Muscle of leg (tissue), 11 donors: ENCODE measurements around the gene AP2S1. TPM values are rescaled to one million over a fixed set of nuclear protein-coding genes. Genes with fewer than 3 reads are reported as not detected.
"Not testable (repeated sequence)": the region's sequence is repeated elsewhere in the genome, so short reads cannot be mapped to it uniquely, and the experiment has no call there.

Source experiments
- DNase-seq: peaks from one replicate; pipeline ENCODE4 v3.0.0; 2013
- H3K27ac ChIP-seq: one replicate; pipeline ENCODE4 v1.5.1; 2013; ENCODE audit warnings: mild to moderate bottlenecking, low read length, control low read depth
- H3K27me3 ChIP-seq: one replicate; pipeline ENCODE4 v1.6.1; 2013; ENCODE audit warnings: low read length; ENCODE audit not compliant: control insufficient read depth, insufficient read depth
- H3K36me3 ChIP-seq: one replicate; pipeline ENCODE4 v1.6.1; 2013; ENCODE audit warnings: low read length; ENCODE audit not compliant: control insufficient read depth, insufficient read depth
- H3K4me1 ChIP-seq: one replicate; pipeline ENCODE4 v1.6.1; 2013; ENCODE audit warnings: low read length; ENCODE audit not compliant: control insufficient read depth, insufficient read depth
- H3K4me3 ChIP-seq: one replicate; pipeline ENCODE4 v1.5.1; 2013; ENCODE audit warnings: low read length, control low read depth
- H3K9me3 ChIP-seq: replicated peaks from 2 replicates; pipeline ENCODE4 v1.6.1; 2013; ENCODE audit warnings: low read depth, low read length; ENCODE audit not compliant: control insufficient read depth
- WGBS: methylation state at CpG from one replicate; pipeline ENCODE4 v1.1.5; 2013; ENCODE audit warnings: missing lambda C conversion rate; ENCODE audit not compliant: insufficient coverage; 5-methylcytosine and 5-hydroxymethylcytosine counted together
- polyA plus RNA-seq, 8 donors: library from polyadenylated mRNA; unstranded; fragments of 120-200 nt; gene quantifications; one replicate each; pipeline versions ENCODE4 v1.2.1 to v1.2.3, GENCODE V29; 2013; ENCODE audit warnings: inconsistent platforms in 1 of 8, low replicate concordance in 1 of 8; ENCODE audit not compliant: insufficient read length in 8 of 8, insufficient read depth in 1 of 8
- total RNA-seq: library from RNA; stranded (reverse); fragments of 120-200 nt; gene quantifications from one replicate; pipeline ENCODE4 v1.2.4, GENCODE V29; 2013

AP2S1 gene
- total and polyA plus RNA-seq, 9 donors = 52.8 to 72.3 (median 67.3) TPM

DNA sequence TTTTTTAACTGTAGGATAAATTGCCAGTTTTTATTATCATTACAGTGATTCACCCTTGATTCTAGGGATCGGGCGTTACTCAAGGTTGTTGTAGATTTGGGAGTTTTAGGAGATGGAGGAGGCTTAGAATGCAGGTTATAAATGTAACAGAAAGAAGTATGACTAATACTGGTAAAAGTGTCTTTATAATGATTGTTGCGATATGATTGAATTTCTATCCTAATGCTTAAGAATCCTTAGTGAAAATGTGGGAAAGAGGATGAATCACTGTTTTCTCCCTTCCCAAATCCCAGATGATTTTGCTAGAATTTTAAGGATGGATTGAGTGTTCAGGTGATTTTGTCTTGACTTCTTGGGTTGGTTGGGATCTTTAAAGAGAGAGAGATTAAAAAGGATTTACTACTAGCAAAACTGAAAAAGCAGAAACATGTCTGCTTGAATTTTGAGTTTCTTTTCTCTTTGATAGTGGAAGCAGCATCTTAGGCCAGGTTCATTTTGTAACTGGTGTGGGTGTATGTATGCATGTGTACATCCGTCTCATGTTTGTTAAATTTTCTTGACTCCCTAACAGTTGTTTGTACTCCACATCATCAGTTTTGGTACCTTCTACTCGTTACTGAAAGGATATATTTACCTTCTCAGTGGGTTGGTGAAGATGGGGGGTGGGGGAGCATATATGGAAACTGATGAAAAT, 36.0 kb upstream of the AP2S1 start:
- Histone ChIP-seq H3K9me3 (peaks cover 3% of the 10 kb centered on the region), H3K4me1 (peaks cover 6% of the 10 kb centered on the region), H3K27ac (no peak overlapping the region), H3K27me3 (no peaks in the 10 kb centered on the region), H3K4me3 (no peak overlapping the region), H3K36me3 (peaks cover 4% of the 10 kb centered on the region)
- 80% methylated on average over 2 of the region's 5 CpGs for WGBS
- DNase-seq = no peak

DNA sequence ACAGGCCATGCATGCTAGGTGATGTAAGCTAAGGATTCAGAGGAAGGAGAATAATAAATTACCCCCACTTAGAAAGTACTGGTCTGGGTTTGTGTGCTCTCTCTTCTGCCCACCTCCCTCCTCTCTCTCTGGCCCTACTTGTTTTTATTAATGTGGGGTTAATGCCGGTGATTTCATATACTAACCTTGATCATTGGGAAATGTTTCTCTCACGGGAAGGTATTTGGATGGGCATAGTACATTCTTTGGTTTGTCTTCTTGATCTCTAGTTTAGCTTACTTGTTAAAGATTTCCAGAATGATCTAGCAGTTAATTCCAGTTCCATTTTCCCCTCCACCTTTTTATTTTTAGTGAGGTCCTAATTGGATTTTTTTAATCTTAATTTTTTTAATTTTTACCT, 34.8 kb upstream of the AP2S1 start:
- Histone ChIP-seq H3K36me3 (peaks cover 4% of the 10 kb centered on the region), H3K27me3 (no peaks in the 10 kb centered on the region), H3K27ac (no peak overlapping the region), H3K9me3 (peaks cover 3% of the 10 kb centered on the region), H3K4me1 (peaks cover 2% of the 10 kb centered on the region), H3K4me3 (no peak overlapping the region)
- no CpG with 5 or more reads among the region's 2 CpGs for WGBS
- DNase-seq = no peak

DNA sequence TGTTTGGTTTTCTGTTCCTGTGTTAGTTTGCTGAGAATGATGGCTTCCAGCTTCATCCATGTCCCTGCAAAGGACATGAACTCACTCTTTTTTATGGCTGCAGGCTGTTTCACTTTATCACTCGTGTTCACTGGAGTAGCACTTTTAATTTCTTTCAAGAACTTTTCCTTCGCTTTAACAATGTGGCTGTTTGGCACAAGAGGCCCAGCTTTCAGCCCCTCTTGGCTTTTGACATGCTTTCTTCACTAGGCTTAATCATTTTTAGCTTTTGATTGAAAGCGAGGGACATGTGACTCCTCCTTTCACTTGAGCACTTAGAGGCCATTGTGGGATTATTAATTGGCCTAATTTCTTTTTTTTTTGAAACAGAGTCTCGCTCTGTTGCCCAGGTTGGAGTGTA, 32.1 kb upstream of the AP2S1 start:
- not testable (repeated sequence) for H3K36me3 ChIP-seq, DNase-seq, H3K9me3 ChIP-seq, H3K27me3 ChIP-seq, H3K27ac ChIP-seq, H3K4me1 ChIP-seq, H3K4me3 ChIP-seq
- WGBS = 38% methylated on average over 1 of the region's 4 CpGs

DNA sequence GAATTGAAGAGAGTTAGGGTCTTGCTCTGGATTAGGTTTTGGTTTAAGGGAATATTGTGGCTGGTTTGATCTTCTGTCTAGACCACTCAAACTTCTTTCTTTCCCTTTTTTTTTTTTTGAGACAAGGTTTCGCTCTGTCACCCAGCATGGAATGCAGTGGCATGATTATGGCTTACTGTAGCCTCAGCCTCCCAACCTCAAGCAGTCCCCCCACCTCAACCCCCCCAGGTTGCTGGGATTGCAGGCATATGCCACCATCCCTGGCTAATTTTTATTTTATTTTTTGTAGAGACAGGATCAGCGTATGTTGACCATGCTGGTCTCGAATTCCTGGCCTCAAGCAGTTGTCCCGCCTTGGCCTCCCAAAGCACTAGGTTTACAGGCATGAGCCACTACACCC, 31.4 kb upstream of the AP2S1 start:
- H3K27me3 ChIP-seq = no peaks in the 10 kb centered on the region
- DNase-seq = no peak
- no peak overlapping the region for H3K27ac ChIP-seq
- H3K4me1 ChIP-seq = peaks cover 2% of the 10 kb centered on the region
- H3K4me3 ChIP-seq = no peak overlapping the region
- H3K9me3 ChIP-seq = no peaks in the 10 kb centered on the region
- 75% methylated on average over 2 of the region's 4 CpGs for WGBS
- peaks cover 2% of the 10 kb centered on the region for H3K36me3 ChIP-seq

DNA sequence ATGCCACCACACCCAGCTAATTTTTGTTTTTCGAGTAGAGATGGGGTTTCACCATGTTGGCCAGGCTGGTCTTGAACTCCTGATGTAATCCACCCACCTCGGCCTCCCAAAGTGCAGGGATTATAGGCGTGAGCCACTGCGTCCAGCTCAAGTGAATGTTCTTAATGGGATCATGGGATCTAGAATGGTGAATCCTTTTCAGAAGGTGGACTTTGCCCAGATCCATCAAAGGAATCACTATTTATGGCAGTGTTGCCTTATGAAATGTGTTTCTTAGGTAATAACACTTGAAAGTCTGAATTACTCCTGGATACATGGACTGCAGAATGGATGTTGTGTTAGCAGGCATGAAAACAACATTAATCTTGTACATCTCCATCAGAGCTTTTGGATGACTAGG, 30.4 kb upstream of the AP2S1 start:
- H3K27me3 ChIP-seq = no peaks in the 10 kb centered on the region
- no peak overlapping the region for H3K27ac ChIP-seq
- H3K4me1 ChIP-seq = peaks cover 2% of the 10 kb centered on the region
- peaks cover 2% of the 10 kb centered on the region for H3K36me3 ChIP-seq
- 100% methylated on average over 3 of the region's 4 CpGs for WGBS
- no peaks in the 10 kb centered on the region for H3K9me3 ChIP-seq
- DNase-seq = no peak
- no peak overlapping the region for H3K4me3 ChIP-seq

DNA sequence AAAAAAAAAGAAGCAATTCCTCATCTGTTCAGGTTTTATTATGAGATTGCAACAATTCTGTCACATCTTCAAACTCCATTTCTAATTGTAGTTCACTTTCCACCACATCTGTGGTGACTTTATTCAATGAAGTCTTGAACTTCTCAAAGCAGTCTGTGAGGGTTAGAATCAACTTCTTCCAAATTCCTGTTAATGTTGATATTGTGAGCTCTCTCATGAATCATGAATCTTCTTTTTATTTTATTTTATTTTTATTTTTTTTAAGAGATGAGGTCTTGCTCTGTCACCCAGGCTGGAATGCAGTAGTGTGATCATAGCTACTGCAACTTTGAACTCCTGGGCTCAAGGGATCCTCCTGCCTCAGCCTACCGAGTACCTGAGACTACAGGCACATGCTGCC, 29.8 kb upstream of the AP2S1 start:
- H3K36me3 ChIP-seq = peaks cover 2% of the 10 kb centered on the region
- H3K27ac ChIP-seq = no peak overlapping the region
- peaks cover 2% of the 10 kb centered on the region for H3K4me1 ChIP-seq
- WGBS = no CpG with 5 or more reads among the region's 1 CpG
- no peaks in the 10 kb centered on the region for H3K27me3 ChIP-seq
- H3K9me3 ChIP-seq = no peaks in the 10 kb centered on the region
- H3K4me3 ChIP-seq = no peak overlapping the region
- no peak for DNase-seq

DNA sequence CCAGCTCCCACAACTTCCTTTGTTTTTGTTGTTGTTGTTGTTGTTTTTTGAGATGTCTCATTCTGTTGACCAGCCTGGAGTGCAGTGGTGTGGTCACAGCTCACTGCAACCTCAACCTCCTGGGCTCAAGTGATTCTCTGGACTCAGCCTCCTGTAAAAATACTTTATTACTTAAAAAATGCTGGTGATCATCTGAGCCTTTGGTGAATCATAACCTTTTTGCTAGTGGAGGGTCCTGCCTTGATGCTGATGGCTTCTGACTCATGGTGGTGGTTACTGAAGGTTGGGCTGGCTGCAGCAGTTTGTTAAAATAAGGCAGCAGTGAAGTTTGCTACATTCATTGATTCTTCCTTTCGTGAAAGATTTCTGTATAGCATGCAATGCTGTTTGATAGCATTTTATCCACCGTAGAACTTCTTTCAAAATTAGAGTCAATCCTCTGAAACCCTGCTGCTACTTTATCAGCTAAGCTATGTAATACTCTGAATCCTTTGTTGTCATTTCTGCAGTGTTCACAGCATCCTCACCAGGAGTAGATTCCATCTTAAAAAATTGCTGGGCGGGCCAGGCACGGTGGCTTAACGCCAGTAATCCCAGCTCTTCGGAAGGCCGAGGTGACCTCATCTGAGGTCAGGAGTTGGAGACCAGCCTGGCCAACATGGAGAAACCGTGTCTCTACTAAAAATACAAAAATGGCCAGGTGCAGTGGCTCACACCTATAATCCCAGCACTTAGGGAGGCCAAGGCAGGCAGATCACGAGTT, 28.1 kb upstream of the AP2S1 start:
- H3K9me3 ChIP-seq = no peaks in the 10 kb centered on the region
- no peak overlapping the region for H3K27ac ChIP-seq
- H3K36me3 ChIP-seq = peaks cover 2% of the 10 kb centered on the region
- peaks cover 2% of the 10 kb centered on the region for H3K4me1 ChIP-seq
- no peak for DNase-seq
- H3K27me3 ChIP-seq = no peaks in the 10 kb centered on the region
- no peak overlapping the region for H3K4me3 ChIP-seq
- 55% methylated on average over 7 of the region's 9 CpGs for WGBS

DNA sequence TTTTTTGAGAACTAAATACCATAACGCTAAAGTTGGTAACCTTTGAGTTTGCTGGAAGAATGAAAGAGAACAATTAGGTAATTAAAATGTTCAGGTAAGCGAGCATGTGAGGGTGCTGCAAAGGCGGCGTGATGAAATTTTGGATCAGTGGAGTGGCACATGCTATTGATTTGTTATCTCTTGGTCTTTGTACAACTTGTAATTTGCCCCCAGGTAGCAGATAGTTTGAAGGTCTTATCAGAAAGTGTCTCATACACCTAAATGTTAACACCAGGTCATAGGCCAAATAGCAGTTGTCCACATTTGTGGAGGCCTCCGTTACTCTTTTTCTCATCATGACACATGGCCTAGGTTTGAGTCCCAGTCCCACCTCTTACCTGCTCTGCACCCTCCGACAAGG, 25.0 kb upstream of the AP2S1 start:
- no peak for DNase-seq
- H3K4me3 ChIP-seq = no peak overlapping the region
- WGBS = 88% methylated on average over 4 of the region's 6 CpGs

DNA sequence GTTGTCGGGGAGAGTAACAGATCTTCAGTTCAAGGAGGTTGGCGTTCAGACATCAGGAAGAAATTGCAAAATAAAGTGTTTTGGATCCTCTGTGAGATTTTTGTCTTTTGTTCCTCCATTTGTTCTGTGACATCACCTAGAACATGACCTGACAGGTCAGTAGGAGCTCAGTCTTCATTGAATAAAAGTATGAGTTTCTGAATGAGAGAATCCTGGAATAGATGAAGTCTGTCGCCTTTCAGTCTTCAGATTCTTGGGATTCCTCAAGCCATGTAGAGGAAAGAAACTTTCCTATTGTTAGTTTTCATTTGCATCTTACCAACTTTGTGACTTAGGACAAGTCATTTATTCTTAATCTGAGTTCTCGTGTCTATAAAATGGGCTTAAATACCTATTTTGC, 24.6 kb upstream of the AP2S1 start:
- H3K4me3 ChIP-seq = no peak overlapping the region
- WGBS = no CpG with 5 or more reads among the region's 4 CpGs
- no peak for DNase-seq
- H3K4me1 ChIP-seq = no peaks in the 10 kb centered on the region
- peaks cover 2% of the 10 kb centered on the region for H3K36me3 ChIP-seq
- no peaks in the 10 kb centered on the region for H3K27me3 ChIP-seq
- H3K9me3 ChIP-seq = no peaks in the 10 kb centered on the region
- H3K27ac ChIP-seq = no peak overlapping the region

More for the DNA sequence above, 25.0 kb upstream of the AP2S1 start:
- Histone ChIP-seq H3K4me1 (no peaks in the 10 kb centered on the region), H3K36me3 (peaks cover 2% of the 10 kb centered on the region), H3K9me3 (no peaks in the 10 kb centered on the region), H3K27ac (no peak overlapping the region), H3K27me3 (no peaks in the 10 kb centered on the region)

DNA sequence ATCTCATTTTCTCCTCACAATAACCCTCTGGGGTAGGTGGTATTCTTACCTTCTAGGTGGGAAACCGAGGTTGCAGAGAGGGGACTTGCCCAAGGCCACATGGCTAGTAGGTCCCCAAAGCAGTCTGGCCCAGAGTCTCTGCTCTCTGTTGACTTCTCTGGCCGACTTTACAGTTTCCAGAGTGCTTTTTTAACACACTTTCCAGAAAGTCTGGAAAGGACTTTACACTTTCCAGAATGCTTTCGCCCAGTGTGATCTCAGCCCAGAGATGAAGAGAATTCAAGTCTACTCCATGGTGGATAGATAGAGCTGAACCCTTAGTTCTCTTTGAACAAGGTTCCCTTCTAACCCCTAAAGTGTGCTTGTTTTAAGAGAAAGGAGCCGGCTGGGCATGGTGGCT, 22.3 kb upstream of the AP2S1 start:
- Histone ChIP-seq H3K9me3 (no peaks in the 10 kb centered on the region), H3K27ac (no peak overlapping the region), H3K4me1 (no peaks in the 10 kb centered on the region), H3K27me3 (no peaks in the 10 kb centered on the region), H3K4me3 (no peak overlapping the region), H3K36me3 (no peaks in the 10 kb centered on the region)
- 0% methylated on average over 1 of the region's 4 CpGs for WGBS
- no peak for DNase-seq
